Measurements from ENCODE around the gene KEAP1. TPM values are rescaled to one million over a fixed set of nuclear protein-coding genes. Genes with fewer than 3 reads are reported as not detected.
"Not testable (repeated sequence)": the region's sequence is repeated elsewhere in the genome, so short reads cannot be mapped to it uniquely, and the experiment has no call there.

The KEAP1 gene
- total and polyA plus RNA-seq, 8 donors: 25.2 to 48.6 (median 33.0) TPM

DNA sequence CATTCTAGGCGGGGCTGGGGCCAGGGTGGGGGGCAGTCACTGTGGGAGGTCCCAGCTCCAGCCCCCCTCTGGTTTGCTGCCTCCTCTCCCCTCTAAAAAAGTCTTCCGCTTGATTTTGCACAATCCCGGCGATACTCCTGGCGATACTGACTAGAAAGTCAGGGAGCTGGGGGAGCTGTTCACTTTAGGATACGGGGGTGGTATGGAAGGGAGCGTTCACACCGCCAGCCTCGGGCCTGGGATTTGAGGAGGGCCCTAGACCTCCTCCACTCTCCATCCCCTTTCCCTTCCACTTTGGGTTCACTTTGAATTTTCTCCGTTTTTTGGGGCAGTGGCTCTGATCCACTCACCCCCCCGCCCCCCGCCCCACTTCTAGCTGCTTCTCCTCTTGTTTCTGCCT is 35.0 kb downstream of the KEAP1 start:
- WGBS, 2 donors: 85 to 92% methylated on average over 12 of the region's 12 CpGs
- TF ChIP-seq, protein P1, sequence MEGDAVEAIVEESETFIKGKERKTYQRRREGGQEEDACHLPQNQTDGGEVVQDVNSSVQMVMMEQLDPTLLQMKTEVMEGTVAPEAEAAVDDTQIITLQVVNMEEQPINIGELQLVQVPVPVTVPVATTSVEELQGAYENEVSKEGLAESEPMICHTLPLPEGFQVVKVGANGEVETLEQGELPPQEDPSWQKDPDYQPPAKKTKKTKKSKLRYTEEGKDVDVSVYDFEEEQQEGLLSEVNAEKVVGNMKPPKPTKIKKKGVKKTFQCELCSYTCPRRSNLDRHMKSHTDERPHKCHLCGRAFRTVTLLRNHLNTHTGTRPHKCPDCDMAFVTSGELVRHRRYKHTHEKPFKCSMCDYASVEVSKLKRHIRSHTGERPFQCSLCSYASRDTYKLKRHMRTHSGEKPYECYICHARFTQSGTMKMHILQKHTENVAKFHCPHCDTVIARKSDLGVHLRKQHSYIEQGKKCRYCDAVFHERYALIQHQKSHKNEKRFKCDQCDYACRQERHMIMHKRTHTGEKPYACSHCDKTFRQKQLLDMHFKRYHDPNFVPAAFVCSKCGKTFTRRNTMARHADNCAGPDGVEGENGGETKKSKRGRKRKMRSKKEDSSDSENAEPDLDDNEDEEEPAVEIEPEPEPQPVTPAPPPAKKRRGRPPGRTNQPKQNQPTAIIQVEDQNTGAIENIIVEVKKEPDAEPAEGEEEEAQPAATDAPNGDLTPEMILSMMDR (IDR thresholded peaks at IDR 0.05): no peak
- Histone ChIP-seq H3K27ac (no peak overlapping the region), H3K36me3 (peaks cover 0 to 15% (median 0%) of the 10 kb centered on the region in 3 donors), H3K4me3 (no peak overlapping the region), H3K27me3 (no peaks in the 10 kb centered on the region), H3K9me3 (no peaks in the 10 kb centered on the region), H3K4me1 (peaks cover 0 to 4% (median 4%) of the 10 kb centered on the region in 3 donors)
- no peak for ATAC-seq
- intact Hi-C loops (cut with DNase I): no loop called here
- no peak for FAIRE-seq
- DNase-seq: no peak

- DNase-seq (no peak), FAIRE-seq (no peak), ATAC-seq (no peak)
- no peak overlapping the region for H3K27ac ChIP-seq
- WGBS, 2 donors: 91 to 92% methylated on average over 20 of the region's 20 CpGs
- no peaks in the 10 kb centered on the region for H3K9me3 ChIP-seq
- H3K27me3 ChIP-seq: no peaks in the 10 kb centered on the region
- TF ChIP-seq, protein P1 (IDR thresholded peaks at IDR 0.05): no peak
- peaks cover 0 to 15% (median 0%) of the 10 kb centered on the region in 3 donors for H3K36me3 ChIP-seq
- no peaks in the 10 kb centered on the region for H3K4me1 ChIP-seq
- intact Hi-C loops (cut with DNase I): no loop called here
- no peak overlapping the region for H3K4me3 ChIP-seq
These were observed 36.0 kb downstream of the KEAP1 start for GRCh38 chr19:10467104-10467706.

DNA sequence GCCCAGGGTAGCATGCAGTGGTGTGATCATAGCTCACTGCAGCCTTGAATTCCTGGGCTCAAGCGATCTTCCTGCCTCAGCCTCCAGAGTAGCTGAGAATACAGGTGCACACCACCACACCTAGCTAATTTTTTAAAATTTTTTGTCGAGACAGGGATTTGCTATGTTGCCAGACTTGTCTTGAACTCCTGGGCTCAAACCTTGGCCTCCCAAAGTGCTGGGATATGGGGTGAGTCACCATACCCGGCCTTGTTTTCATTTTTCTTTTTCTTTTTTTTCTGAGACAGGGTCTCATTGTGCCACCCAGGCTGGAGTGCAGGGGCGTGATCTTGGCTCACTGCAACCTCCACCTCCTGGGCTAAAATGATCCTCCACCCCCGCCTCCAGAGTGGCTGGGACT is 38.7 kb downstream of the KEAP1 start:
- FAIRE-seq (no peak), DNase-seq (no peak), ATAC-seq (no peak)
- Histone ChIP-seq H3K36me3 (peaks cover 0 to 15% (median 0%) of the 10 kb centered on the region in 3 donors), H3K27me3 (no peaks in the 10 kb centered on the region), H3K4me1 (no peaks in the 10 kb centered on the region), H3K9me3 (no peaks in the 10 kb centered on the region), H3K27ac (no peak overlapping the region), H3K4me3 (no peak overlapping the region)
- TF ChIP-seq, protein P1 (IDR thresholded peaks at IDR 0.05): no peak
- WGBS, 2 donors: 78 to 88% methylated on average over 5 of the region's 5 CpGs
- intact Hi-C loops (cut with DNase I): no loop called here

GRCh38 chr19:10462557-10462956 is 40.6 kb downstream of the KEAP1 start:
- H3K4me1 ChIP-seq: no peaks in the 10 kb centered on the region
- H3K4me3 ChIP-seq: no peak overlapping the region
- H3K9me3 ChIP-seq: no peaks in the 10 kb centered on the region
- H3K27ac ChIP-seq: no peak overlapping the region
- intact Hi-C loops (cut with DNase I): no loop called here
- H3K36me3 ChIP-seq: peaks cover 0 to 15% (median 0%) of the 10 kb centered on the region in 3 donors
- H3K27me3 ChIP-seq: no peaks in the 10 kb centered on the region
- ATAC-seq: no peak
- no peak for FAIRE-seq
- 80 to 84% methylated on average over 4 of the region's 4 CpGs for WGBS, 2 donors
- no peak for DNase-seq
- TF ChIP-seq, protein P1 (IDR thresholded peaks at IDR 0.05): no peak

- 92 to 96% methylated on average over 15 of the region's 15 CpGs for WGBS, 2 donors
- peaks cover 0 to 11% (median 0%) of the 10 kb centered on the region in 3 donors for H3K36me3 ChIP-seq
- H3K4me1 ChIP-seq; H3K4me3 ChIP-seq; intact Hi-C loops (cut with DNase I); H3K27ac ChIP-seq; DNase-seq; H3K9me3 ChIP-seq; FAIRE-seq; ATAC-seq; H3K27me3 ChIP-seq: not testable (repeated sequence)
These were observed 41.1 kb downstream of the KEAP1 start for GRCh38 chr19:10462042-10462441.

Measured in pancreas (tissue), 10 donors.